Measurements from ENCODE around the gene MOSPD3. TPM values are rescaled to one million over a fixed set of nuclear protein-coding genes. Genes with fewer than 3 reads are reported as not detected.

Gene MOSPD3
- polyA plus RNA-seq, 1 donor (not counting 4 experiments of a cell fraction or from before 2014, with no cell fraction given) = 5.5 TPM

GRCh38 chr7:100567751-100568175 lies 44.6 kb upstream of the MOSPD3 start:
- Histone ChIP-seq H3K4me2 (ENCODE audit: control insufficient read depth, extremely low read depth, insufficient read depth, low read depth, low read length) (no peak overlapping the region), H3K27ac (ENCODE audit: control insufficient read depth, insufficient read depth, low read length) (no peak overlapping the region), H3K4me1 (ENCODE audit: control insufficient read depth, extremely low read depth, insufficient read depth, low read length) (peaks cover 3% of the 10 kb centered on the region), H3K9ac (ENCODE audit: control insufficient read depth, extremely low read depth, insufficient read depth, low read length) (no peak overlapping the region), H4K20me1 (ENCODE audit: control insufficient read depth, extremely low read depth, insufficient read depth, low read length) (no peaks in the 10 kb centered on the region), H3K27me3 (ENCODE audit: control insufficient read depth, extremely low read depth, insufficient read depth, low read length) (peaks cover 23% of the 10 kb centered on the region), H3K79me2 (ENCODE audit: control insufficient read depth, insufficient read depth, low read length) (no peaks in the 10 kb centered on the region), H3K9me1 (ENCODE audit: control insufficient read depth, extremely low read depth, insufficient read depth, low read length) (no peaks in the 10 kb centered on the region), H2AFZ (ENCODE audit: control insufficient read depth, low read length) (no peak overlapping the region), H3K4me3 (ENCODE audit: control insufficient read depth in 2 of 3, extremely low read depth in 1 of 3, insufficient read depth in 2 of 3, low read depth in 1 of 3, low read length in 3 of 3) (no peak overlapping the region), H3K9me3 (ENCODE audit: control insufficient read depth, low read depth, low read length) (no peaks in the 10 kb centered on the region), H3K36me3 (ENCODE audit: control insufficient read depth in 2 of 2, extremely low read depth in 1 of 2, insufficient read depth in 2 of 2, low read length in 2 of 2) (peaks cover 0 to 2% of the 10 kb centered on the region in 2 experiments)
- FAIRE-seq = no peak
- no peak for TF ChIP-seq EZH2 (IDR thresholded peaks at IDR 0.05; ENCODE audit: low read length)
- TF ChIP-seq, protein P1, sequence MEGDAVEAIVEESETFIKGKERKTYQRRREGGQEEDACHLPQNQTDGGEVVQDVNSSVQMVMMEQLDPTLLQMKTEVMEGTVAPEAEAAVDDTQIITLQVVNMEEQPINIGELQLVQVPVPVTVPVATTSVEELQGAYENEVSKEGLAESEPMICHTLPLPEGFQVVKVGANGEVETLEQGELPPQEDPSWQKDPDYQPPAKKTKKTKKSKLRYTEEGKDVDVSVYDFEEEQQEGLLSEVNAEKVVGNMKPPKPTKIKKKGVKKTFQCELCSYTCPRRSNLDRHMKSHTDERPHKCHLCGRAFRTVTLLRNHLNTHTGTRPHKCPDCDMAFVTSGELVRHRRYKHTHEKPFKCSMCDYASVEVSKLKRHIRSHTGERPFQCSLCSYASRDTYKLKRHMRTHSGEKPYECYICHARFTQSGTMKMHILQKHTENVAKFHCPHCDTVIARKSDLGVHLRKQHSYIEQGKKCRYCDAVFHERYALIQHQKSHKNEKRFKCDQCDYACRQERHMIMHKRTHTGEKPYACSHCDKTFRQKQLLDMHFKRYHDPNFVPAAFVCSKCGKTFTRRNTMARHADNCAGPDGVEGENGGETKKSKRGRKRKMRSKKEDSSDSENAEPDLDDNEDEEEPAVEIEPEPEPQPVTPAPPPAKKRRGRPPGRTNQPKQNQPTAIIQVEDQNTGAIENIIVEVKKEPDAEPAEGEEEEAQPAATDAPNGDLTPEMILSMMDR (optimal IDR thresholded peaks at IDR 0.05 in 1 of 3, IDR thresholded peaks at IDR 0.05 in 1 of 3, conservative IDR thresholded peaks at IDR 0.05 in 1 of 3; ENCODE audit: extremely low read depth in 1 of 3, insufficient read depth in 2 of 3, low read length in 3 of 3) = no peak
- DNase-seq (ENCODE audit: low read depth, low spot score) = no peak
- dilution Hi-C loops (cut with MboI; ENCODE audit: extremely low pct_ligation_motif_present, low sequenced_read_pairs) = no loop called here

DNA sequence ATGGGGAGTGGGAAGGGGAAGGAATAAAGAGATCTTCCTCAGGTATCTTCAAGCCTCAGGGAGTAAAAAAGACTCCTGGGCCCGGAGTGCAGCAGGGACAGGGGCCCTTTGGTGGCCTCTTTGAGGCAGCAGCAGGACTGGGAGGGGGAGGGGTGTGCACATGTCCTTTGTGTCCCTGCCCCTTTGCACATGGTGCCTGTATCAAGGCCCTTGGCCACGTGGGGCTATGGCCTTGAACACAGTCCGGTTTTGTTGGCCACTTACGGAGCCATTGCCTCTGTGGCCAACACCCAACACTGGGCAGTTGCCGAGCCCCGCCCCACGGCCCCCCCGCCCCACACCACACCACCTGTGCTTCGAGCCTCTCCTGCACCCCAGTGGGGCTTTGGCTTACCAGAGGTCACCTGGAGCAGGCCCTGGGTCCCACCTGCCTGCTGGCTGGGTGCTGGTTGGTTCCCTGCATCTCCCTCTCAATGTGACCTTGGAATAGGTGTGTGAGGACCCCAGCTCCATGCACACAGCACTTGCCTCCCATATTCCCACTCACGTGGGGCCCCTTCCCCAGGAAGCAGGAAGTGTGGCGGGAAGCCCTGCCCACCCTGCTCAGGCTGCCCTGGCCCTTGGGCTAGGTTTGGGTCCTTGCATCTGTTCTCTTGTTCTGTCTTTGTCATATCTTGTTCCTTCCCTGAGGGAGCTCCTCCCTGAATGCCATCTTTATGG lies 44.0 kb upstream of the MOSPD3 start:
- Histone ChIP-seq H3K27ac (ENCODE audit: control insufficient read depth, insufficient read depth, low read length) (no peak overlapping the region), H3K4me1 (ENCODE audit: control insufficient read depth, extremely low read depth, insufficient read depth, low read length) (peaks cover 3% of the 10 kb centered on the region), H3K9me3 (ENCODE audit: control insufficient read depth, low read depth, low read length) (no peaks in the 10 kb centered on the region), H3K79me2 (ENCODE audit: control insufficient read depth, insufficient read depth, low read length) (no peaks in the 10 kb centered on the region), H3K9me1 (ENCODE audit: control insufficient read depth, extremely low read depth, insufficient read depth, low read length) (no peaks in the 10 kb centered on the region), H4K20me1 (ENCODE audit: control insufficient read depth, extremely low read depth, insufficient read depth, low read length) (no peaks in the 10 kb centered on the region), H2AFZ (ENCODE audit: control insufficient read depth, low read length) (no peak overlapping the region), H3K36me3 (ENCODE audit: control insufficient read depth in 2 of 2, extremely low read depth in 1 of 2, insufficient read depth in 2 of 2, low read length in 2 of 2) (peaks cover 0 to 2% of the 10 kb centered on the region in 2 experiments), H3K9ac (ENCODE audit: control insufficient read depth, extremely low read depth, insufficient read depth, low read length) (no peak overlapping the region), H3K4me2 (ENCODE audit: control insufficient read depth, extremely low read depth, insufficient read depth, low read depth, low read length) (no peak overlapping the region), H3K27me3 (ENCODE audit: control insufficient read depth, extremely low read depth, insufficient read depth, low read length) (peaks cover 23% of the 10 kb centered on the region), H3K4me3 (ENCODE audit: control insufficient read depth in 2 of 3, extremely low read depth in 1 of 3, insufficient read depth in 2 of 3, low read depth in 1 of 3, low read length in 3 of 3) (no peak overlapping the region)
- TF ChIP-seq EZH2 (IDR thresholded peaks at IDR 0.05; ENCODE audit: low read length) = no peak
- TF ChIP-seq, protein P1 (optimal IDR thresholded peaks at IDR 0.05 in 1 of 3, IDR thresholded peaks at IDR 0.05 in 1 of 3, conservative IDR thresholded peaks at IDR 0.05 in 1 of 3; ENCODE audit: extremely low read depth in 1 of 3, insufficient read depth in 2 of 3, low read length in 3 of 3) = no peak
- dilution Hi-C loops (cut with MboI; ENCODE audit: extremely low pct_ligation_motif_present, low sequenced_read_pairs) = no loop called here
- DNase-seq (ENCODE audit: low read depth, low spot score) (no peak), FAIRE-seq (no peak)
